GM18861 (cell line): ENCODE results near the gene SLC27A2.

ENCODE experiments used
- ATAC-seq: cut with Tn5 transposase; IDR thresholded peaks from one replicate; pipeline ENCODE4 v1.9.1; 2021; ENCODE audit not compliant: unreplicated experiment

Gene SLC27A2

DNA sequence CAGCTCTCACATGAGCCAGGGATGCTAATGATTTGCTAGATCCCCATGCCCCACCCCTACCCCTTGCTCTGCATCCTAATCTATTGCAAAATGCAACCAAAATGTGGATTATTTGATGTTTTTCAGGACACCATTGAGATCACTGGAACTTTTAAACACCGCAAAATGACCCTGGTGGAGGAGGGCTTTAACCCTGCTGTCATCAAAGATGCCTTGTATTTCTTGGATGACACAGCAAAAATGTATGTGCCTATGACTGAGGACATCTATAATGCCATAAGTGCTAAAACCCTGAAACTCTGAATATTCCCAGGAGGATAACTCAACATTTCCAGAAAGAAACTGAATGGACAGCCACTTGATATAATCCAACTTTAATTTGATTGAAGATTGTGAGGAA is 53.8 kb downstream of the SLC27A2 start:
- no peak for ATAC-seq

DNA sequence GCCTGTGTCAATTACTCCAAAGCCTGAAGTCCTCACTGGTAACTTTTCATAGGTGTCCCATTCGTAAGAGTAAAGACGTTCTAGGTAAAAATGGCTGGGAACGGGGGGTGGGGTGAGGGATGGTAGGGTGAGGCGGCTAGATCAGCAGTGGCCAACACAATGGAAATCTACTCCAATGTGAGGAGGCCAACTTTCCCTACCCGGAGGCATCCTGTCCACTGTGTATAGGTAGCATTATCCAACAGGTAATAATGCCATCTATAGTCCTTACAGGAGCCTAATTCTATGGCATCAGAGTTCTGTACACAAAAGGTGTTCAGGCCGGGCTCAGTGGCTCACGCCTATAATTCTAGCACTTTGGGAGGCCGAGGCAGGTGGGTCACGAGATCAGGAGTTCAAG is 54.4 kb downstream of the SLC27A2 start:
- ATAC-seq: no peak

DNA sequence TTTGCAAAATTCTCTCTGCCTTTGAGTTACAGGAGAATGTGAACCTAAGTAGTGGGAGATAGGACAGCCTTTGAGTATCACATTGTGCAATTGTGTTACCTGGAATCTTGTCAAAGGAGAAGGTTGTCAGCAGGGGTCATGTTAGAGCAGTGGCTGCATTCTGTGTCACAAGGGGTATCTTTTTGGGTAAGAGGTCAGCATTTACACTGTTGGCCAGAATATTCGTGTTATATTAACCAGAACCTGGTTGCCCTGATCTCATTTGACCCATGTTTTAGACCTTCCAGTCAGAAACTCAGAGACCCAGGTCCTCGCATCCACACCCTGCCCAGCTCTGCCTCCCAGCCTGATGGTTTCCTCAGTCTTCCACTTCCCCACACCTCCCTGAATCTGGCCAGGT is 56.3 kb downstream of the SLC27A2 start:
- no peak for ATAC-seq

DNA sequence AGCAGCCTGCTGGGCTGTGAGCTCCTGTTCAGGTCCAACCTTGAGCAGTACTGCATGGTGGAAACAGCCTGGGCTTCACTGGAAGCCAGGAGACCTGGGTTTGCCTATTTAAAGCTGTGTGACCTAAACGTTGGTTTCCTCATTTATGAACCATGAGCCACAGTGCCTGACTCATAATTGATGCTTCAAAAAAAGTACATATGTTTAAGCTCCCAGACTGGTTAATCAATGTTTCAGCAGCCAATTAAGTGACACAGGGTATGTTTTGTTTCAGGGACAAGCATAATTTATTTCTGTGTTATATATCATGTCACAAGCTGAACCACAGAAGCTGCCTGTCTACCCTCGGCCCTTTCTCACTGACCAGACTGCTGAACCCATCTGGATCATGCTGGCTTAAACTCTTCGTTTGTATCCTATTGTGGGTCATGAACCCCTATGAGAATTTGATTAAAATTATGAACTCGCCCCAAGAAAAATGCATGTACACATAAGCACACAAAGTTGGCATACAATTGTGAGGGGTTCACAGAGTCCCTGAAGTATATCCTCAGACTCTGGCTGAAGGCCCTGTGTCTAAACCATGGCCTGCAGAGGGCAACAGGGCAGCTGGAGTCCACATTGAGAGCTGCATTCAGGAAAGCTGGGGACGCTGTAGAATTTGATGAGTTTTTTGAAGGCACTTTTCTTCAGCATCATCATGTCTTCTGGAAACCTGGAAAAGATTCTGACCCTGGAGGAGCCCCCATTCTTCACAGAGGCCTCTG is 59.9 kb downstream of the SLC27A2 start:
- no peak for ATAC-seq

DNA sequence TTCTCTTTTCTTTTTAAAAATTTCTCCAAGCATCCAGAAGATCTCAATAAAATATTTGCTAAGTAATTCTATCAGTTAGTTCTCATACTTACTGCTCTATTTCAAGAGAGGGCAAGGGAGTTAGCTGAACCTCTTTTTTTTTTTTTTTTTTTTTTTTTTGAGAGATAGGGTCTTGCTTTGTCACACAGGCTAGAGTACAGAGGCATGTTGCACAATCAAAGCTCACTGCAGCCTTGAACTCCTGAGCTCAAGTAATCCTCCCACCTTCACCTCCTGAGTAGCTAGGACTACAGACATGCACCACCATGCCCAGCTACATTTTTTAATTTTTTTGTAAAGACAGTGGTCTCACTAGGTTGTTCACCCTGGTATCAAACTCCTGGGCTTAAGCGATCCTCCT is 62.2 kb downstream of the SLC27A2 start:
- no peak for ATAC-seq

DNA sequence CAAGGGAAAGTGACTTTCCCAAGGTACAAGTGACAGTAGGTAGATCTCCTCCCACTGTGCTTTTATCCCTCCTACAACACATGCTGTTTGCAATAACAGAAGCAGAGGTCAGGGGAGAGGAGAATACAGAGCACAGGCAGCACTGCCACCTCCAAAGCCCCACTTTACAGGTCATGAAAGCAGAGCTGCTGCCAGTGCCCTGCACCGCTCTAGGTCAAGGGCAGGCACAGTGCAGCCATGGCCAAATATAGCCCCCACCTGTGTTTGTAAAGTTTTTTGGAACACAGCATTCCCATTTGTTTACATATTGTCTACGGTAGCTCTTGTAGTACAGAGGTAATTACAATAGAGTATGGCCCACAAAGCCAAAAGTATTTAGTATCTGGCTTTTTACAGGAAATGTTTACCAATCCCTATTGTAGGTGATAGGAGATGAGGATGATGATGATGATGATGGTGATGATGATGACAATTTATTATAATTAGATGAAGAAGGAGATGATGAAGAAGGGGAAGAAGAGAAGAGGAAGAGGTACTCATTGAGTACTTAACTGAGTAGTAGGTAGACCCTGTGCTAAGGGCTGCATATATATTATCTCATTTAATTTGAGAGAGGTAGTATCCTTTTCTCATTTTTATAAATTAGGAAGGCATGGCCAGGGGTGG is 63.1 kb downstream of the SLC27A2 start:
- no peak for ATAC-seq

DNA sequence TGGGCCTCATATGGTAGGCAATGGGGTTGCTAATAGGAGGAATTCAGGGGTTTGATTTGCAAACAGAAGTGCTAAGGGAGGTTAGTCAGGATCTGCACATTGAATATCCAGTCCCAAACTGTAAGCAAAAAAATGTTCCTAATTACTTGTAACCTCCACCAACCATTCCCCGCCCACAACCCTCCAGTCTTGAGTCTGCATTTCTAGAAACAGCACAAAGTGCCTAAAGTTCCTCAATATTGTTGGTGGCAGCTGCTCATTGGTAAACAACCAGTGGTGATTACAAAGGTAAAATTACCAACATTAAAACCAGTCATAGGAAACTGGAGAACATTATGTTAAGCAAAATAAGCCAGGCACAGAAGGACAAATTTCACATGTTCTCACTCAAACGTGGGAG is 64.6 kb downstream of the SLC27A2 start:
- no peak for ATAC-seq

DNA sequence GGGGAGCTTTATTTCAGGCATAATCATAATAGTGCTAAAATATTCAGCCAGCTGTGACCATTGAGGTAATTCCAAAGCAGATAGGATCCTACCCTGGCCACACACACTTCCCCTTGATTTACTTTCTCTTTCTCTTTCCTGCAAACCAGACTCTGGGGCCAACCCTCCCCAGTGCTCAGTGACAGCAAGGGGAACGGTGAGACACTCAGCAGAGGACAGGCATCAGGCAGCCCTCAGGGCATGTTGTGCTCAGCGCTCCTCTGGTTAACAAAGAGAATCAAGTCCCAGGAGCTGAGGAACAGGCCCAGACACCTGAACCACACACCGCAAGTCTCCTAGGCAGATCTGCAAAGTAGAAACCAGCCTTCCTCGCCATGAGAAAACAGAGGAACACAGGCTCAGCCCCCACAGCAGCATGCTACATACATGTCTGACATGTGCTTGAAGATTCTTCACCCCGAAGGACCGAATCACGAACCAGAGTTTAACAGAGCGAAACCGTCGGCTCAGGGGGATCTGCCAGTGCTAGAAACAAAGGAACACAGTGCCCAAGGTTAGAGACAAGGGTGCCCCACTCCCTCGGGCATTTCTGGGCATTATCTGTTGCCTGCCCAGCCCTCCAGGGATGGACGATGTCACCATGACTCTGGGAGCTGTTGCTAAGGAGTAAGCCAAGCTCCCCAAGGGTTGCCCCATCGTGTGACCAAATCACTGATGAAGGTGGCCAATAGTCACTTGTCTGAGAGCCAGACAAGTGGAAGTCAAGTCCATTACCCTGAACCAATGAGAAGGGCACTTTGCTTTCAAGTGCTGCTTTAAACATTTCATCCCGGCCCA is 66.0 kb downstream of the SLC27A2 start:
- peak; percentile 93 for ATAC-seq

DNA sequence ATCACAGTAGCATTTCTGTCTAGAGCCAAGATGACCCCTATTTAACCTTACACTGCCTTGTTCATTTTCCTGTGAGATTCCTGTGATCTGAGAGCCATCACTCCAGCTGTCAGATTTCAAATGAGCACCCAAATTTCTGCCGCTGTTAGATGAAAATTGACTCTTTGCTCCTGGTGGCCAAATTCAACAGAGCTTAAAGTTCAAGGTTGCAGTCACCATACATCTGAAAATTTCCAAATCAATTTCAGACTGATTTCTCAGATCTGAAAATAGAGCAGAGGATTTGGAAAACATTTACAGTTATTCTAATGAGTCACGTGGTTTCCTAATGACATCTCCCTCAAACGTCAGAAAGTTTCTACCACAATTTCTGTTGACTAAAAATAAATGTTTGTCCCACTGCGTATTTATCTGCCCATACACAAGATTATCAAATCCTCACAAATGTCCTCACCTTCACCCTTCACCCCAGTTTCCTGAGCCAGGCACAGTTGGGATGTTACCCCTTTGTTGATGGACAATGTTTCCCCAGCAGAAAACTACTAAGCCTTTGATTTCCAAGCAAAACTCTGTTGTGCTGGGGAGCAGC is 67.1 kb downstream of the SLC27A2 start:
- ATAC-seq: no peak

DNA sequence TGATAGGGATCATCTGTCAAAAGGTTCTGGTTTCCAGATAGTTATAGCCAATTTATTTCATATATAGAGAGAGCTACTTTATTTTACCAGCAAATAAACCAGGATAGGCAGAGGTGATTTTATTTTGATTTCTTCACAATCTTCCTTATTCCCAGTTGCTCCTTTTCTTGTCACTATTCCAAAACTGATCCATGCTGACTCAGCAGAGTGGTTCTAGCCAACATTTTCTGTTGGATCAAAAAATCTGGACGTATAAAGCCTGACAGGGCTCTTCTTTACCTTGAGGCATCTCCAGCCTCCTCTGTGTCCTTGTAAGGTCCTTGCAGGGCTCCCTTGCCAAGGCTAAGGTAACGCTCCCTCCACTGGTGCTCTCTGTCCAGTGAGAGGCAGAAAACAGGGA is 67.7 kb downstream of the SLC27A2 start:
- no peak for ATAC-seq

DNA sequence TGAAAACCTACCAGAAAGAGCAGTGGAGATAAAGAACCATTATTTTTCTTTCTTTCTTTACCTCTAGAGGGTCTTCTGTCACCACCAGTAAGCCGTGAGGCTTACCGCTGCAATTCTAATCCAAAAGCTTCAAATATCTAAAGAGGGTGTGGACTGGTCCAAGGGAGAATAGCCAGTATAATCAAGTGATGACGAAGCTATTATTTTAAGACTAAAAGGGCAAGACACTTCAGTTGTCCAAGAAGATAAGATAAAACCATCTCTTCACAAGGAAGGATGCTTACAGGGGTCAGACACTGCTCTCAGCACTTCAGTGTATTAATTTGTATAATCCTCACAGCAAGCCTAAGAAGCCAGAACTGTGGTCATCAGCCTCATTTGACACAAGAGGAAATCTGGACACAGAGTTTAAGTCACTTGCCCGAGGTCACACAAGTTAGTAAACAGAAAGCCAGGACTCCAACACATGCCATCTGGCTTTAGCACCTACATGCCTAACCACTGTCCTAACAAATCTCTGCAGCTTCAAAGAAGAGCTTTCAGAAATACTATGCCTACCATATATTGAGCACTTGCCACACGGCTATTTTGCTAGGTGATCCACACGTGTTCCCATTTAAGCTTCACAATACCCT is 68.9 kb downstream of the SLC27A2 start:
- no peak for ATAC-seq

DNA sequence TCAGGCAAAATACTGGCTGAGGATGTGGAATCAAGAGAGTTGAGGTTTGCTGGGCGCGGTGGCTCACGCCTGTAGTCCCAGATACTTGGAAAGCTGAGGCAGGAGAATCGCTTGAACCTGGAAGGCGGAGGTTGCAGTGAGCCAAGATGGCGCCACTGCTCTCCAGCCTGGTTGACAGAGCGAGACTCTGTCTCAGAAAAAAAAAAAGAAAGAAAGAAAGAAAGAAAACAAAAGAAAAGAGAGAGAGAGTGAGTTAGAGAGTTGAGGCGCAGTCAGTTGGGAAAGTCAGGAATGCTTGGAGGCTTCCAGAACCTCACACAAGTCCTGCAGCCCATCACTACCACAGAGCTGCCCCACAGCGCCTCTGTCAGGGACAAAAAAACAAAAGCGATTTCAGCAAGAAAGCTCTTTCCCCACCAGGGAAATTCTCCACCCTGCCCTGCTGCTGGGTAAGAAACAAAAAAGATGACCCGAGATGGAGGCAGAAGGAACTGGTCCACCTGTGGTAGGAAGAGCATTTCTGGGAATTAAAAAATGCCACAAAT is 69.7 kb downstream of the SLC27A2 start:
- no peak for ATAC-seq

DNA sequence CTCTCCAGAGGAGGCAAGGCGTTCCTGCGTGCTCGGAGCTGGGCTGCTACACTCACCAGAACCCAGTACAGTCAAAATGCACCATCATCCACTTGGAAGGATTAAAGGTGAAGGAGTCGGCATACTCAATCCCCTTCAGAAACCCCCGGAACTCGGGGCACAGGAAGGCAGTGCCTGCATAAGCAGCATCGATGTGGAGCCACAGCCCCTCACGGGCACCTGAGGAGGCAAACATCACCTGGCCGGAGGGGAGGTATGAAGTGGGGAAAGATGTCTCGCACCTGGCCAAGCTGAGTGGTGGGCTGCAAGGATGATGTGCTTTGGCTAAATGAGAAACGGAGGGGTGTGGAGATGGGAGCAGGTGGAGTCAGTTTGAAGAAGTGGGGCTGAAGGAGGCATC is 70.6 kb downstream of the SLC27A2 start:
- ATAC-seq: no peak

DNA sequence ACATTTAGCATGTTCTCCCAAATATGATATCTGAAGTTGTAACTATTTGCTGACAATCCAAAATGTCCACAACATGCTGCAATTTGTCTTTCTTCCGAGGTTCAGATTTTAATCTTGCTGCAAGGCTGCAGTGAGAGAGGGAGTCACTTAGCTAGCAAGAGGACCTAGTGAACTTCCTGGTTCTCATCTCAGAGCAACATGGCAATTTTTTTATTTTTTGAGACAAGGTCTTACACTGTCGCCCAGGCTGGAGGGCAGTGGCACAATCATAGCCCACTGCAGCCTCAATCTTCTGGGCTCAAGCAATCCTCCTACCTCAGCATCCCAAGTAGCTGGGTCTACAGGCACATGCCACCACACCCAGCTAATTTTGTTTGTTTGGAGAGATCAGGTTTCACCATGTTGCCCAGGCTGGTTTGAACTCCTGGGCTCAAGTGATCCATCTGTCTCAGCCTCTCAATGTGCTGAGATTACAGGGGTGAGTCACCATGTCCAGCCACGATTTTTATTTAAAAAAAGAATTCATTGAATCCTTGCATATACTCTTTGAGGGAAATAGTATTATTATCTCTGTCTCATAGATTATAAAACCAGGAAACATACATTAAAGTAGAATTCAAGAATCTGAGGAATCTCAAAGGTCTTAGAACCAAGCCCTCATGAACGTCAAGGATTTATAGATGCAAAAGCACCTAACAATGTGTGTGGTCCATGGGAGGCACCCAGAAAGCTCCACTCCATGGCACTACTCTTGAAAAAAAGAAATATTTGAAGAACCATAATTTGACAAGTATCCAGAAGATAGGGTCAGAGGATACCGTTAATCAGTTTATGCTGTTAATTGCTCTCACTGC is 74.4 kb downstream of the SLC27A2 start:
- no peak for ATAC-seq

DNA sequence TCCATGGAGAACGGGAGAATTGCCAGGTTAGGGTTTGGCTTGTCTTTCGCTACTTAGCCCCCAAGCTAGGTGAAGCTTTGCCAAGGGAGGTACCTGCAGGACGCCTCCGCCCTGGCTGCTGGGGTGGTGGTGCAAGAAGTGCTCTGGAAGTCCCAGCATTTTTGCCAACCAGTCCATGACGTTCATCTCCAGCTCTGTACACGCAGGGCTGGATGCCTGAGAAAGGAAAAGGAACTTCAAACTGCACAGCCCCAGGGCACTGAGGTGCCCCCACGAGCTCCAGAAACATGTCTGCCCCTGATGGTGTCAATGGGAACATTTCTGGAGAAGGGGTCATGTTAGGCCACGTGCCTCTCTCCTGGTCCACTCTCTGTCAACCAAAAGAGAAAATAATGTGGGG is 75.3 kb downstream of the SLC27A2 start:
- ATAC-seq: no peak

DNA sequence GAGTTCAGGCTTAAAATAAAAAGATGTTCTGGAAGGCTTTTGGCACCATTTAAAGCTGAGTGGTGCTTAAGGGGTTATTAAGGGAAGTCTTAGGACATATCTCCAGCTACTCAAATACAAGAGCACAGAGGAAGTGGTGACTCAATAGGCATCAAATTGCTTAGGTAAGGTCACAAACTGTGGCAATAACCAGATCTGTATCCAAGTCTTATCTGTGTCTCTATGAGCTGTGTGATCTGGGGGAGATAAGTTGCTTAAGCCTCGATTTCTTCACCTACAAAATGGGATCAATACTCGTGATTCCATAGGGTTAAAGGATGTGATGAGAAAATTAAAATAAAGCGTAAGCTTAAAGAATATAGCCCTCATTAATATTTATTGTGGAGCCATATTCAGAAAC is 75.9 kb downstream of the SLC27A2 start:
- ATAC-seq: no peak

DNA sequence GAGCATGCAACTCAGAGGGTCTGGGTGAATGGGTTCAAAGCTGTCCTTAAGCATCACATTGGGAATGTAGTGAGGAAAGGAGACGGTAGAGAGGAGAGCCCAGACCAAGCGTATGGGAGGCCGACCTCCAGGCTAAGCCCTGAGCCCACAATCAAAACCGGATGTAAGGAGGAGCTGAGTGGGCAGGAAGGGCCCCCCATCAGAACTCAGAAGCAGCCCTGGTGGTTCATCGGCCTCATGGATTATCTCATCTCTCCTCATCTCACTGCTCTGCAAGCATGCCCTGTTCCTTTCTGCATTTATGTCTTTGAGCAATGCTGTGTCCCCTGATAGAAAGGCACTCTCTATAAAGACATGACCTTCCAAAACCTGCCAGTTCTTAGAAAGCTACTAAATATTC is 77.3 kb downstream of the SLC27A2 start:
- ATAC-seq: no peak

DNA sequence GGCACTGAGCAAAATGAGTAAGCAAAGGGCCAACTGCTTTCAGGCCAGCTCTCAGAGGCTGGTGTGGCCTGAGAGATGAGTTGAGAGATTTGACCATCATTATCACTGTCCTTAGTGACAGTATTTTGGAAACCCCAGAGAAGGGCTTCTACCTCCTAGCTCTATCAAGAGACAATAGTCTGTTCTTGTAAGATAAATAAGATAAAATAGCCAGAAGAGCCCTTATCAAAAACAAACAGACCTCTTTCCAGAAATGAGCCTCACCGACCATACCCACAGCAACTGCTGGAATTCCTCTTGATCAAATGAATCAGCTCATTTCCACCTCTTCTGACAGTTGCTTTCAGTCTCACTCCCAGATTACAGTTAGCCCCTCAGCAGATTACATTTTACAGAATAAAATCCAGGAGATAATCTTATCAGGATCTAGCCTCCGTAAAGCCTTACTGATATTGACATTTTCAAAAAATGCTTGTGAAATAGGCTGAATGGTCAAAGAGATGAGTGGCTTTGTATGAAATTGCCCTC is 79.0 kb downstream of the SLC27A2 start:
- peak; percentile 43 for ATAC-seq

DNA sequence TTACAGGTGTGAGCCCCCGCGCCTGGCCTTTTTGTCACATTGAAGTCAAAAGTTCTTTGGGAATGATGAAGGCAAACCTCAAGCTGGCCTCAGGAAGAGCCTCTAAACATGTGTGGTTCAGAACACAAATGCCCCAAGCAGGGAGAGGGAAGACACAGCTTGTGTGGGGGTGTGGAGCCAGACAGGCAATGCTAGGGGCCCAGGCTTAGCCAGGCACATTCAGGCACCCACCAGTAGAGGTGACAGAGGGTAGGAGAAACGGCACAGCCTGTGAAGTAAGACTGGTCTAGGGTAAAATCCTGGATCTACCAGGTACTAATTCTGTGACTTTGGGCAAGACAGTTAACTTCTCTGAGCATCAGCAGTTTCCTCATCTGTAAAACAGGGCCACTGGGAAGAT is 80.0 kb downstream of the SLC27A2 start:
- ATAC-seq: no peak

DNA sequence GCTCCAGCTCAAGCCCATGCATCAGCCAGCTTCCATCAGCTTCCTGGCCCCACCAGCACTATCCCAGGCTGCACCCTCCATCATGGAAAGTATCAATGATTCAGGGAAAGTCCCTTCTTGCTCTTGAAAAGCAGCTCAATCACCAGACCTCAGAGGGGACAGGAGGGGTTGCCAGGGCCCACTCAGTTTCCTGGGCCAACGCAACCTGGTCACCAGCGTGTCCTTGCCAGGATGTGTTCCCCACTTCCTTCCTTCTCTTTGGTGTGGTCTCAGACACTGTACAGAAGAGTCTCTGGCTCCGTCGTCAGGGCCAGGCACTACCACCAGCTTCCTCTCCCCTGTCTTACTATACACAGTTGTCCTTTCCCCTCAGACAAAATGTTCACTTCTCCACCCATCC is 80.5 kb downstream of the SLC27A2 start:
- ATAC-seq: no peak
